ENCODE measurements around the gene LRRC3. TPM values are rescaled to one million over a fixed set of nuclear protein-coding genes. Genes with fewer than 3 reads are reported as not detected.
"Not testable (repeated sequence)": the region's sequence is repeated elsewhere in the genome, so short reads cannot be mapped to it uniquely, and the experiment has no call there.

The LRRC3 gene
- 1.7 TPM for total RNA-seq

GRCh38 chr21:44454747-44455523, at the start of gene LRRC3:
Gene LRRC3 (plus strand): TSS chr21:44455510. CDS start chr21:44456645, 1,135 bp downstream.
- peak; percentile 25 for DNase-seq

DNA sequence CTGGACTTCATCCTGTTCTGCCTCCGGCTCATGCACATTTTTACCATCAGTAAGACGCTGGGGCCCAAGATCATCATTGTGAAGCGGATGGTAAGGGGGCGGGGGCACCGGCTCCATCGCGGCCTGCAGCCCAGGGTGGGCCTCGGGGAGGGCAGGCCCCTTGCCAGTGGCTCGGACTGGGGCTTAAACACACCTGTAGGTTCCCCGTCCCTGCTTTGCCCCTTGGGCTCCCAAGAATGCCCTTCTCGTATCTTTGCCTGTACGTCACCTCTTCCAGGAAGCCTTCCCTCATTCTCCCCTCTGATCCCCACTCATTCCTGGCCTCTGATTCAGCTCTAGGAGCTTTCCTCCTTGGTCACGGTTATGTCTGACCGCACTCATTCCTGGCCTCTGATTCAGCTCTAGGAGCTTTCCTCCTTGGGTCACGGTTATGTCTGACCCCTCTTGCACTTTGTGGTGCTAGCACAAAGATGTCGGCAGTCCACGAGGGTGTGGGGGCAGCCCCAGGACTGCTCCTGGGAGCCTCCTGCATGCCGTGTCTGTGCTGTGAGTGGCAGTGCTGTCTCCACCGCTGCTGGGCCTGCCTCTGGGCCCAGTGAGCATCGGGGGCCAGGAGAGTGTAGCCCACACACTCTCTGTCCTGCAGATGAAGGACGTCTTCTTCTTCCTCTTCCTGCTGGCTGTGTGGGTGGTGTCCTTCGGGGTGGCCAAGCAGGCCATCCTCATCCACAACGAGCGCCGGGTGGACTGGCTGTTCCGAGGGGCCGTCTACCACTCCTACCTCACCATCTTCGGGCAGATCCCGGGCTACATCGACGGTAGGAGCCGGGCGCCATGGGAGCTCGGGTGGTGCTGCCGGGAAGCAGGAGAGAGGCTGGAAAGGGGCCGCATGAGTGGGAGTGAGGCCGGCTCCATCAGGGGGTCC, 49.1 kb upstream of the LRRC3 start:
- no peak for DNase-seq

GRCh38 chr21:44406953-44407352, 48.4 kb upstream of the LRRC3 start:
- no peak for DNase-seq

DNA sequence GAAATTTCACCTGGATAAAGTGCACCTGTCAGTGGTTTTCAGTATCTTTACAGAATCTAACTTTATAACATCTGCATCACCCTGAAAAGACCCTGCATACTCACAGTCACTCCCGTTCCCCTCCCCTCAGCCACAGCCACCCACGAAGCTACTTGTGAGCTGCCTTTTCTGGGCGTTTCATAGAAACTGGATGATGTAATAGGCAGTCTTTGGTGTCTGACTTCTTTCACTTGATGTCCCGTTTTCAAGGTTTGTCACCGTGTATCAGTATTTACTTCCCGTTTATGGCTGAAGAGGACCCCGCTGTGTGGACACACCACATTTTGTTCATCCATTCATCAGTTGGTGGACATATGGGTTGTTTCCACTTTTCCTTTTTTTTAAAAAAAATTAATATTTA, 47.8 kb upstream of the LRRC3 start:
- DNase-seq = no peak

GRCh38 chr21:44408226-44408625, 47.1 kb upstream of the LRRC3 start:
- DNase-seq = no peak

DNA sequence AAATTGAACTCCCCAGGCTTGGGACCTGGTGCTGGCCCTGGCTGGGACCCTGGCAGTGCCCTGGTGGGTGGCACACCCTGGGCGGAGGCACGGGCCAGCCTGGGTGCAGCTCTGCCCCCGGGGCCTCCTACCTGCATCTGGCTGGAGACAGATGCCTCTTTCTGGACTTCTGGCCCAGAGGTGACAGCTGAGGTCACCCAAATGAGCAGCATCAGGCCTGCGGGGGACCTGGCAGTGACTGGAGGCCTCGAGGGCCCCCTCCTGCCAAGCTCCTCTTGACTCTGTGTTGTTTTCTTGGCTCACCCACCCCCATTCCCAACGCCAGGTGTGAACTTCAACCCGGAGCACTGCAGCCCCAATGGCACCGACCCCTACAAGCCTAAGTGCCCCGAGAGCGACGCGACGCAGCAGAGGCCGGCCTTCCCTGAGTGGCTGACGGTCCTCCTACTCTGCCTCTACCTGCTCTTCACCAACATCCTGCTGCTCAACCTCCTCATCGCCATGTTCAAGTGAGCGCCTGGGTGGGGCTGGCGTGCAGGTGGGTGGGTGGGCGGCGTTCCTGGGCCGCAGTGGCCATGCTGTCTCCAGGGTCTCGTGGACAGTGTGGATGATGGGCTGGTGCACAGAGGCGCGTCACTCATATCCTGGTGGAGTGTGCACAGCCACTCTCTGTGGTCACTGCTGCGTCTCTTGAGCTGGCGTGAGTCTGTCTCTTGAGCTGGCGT, 41.6 kb upstream of the LRRC3 start:
- no peak for DNase-seq

- no peak for DNase-seq
These were observed 40.8 kb upstream of the LRRC3 start for GRCh38 chr21:44414291-44415072.

DNA sequence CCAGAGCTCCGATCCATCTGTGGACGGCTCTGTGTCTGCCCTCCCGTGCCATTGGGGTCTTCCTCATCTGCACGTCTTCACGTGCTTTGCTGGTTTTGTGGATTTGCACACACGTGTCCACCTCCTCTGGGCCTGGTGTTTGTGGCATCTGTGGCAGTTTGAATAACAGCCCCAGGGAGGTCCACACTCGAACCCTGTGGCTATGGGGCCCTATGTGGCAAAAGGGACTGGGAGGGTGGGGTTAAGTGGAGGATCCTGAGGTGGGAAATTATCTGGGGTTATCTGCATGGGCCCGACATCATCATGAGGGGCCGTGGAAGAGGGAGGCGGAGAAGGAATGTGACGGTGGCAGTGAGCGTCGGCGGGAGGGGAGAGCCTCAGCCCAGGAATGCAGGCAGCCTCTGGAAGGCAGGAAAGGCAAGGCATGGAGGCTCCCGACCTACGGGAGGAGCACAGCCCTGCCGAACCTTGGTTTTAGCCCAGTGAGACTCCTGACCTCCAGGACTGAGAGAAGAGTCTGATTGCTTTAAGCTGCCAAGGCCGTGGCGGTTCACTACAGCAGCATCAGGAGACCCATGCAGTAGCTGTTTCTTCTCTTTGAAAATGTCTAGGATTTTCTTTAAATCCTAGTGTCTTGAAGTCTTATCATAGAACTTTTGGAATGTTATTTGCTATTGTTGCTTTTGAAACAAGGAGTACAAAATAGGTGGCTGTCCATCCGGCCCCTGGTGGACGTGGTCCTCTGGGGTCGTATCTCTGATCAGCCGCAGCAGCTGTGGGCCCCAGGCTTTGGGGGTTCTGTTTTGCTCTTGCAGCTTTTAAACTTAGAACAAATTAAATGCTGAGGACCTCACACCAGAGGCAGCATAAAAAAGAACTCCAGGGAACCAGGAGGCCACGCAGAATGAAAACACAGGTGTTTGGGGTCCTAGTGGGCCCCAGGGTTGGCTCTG, 40.0 kb upstream of the LRRC3 start:
- no peak for DNase-seq

DNA sequence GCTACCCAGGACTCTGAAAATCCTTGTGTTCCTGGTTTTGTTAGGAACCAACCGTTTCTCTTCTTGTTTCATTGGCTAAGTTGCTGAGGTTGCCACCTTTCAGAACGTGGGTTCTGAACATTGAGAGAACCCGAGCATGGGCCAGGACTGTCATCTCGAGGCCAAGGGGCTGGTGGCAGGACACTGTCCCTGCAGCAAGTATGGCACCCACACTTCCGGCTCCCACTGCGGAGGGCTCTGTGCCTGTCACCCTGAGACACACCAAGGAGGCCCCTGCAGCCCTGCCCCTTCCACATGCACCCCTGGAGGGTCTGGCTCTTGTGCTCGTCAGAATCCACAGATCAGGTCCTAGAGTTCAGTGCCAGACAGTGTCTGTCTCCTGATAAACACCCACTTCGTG, 39.1 kb upstream of the LRRC3 start:
- no peak for DNase-seq

DNA sequence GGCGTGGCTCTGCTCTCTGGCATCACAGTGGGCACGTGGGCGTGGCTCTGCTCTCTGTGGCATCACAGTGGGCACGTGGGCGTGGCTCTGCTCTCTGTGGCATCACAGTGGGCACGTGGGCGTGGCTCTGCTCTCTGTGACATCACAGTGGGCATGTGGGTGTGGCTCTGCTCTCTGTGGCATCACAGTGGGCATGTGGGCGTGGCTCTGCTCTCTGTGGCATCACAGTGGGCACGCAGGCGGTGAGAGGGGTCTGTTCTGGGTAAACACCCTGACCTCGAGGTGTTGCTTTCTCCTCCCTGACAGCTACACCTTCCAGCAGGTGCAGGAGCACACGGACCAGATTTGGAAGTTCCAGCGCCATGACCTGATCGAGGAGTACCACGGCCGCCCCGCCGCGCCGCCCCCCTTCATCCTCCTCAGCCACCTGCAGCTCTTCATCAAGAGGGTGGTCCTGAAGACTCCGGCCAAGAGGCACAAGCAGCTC, 37.6 kb upstream of the LRRC3 start:
- not testable (repeated sequence) for DNase-seq

DNA sequence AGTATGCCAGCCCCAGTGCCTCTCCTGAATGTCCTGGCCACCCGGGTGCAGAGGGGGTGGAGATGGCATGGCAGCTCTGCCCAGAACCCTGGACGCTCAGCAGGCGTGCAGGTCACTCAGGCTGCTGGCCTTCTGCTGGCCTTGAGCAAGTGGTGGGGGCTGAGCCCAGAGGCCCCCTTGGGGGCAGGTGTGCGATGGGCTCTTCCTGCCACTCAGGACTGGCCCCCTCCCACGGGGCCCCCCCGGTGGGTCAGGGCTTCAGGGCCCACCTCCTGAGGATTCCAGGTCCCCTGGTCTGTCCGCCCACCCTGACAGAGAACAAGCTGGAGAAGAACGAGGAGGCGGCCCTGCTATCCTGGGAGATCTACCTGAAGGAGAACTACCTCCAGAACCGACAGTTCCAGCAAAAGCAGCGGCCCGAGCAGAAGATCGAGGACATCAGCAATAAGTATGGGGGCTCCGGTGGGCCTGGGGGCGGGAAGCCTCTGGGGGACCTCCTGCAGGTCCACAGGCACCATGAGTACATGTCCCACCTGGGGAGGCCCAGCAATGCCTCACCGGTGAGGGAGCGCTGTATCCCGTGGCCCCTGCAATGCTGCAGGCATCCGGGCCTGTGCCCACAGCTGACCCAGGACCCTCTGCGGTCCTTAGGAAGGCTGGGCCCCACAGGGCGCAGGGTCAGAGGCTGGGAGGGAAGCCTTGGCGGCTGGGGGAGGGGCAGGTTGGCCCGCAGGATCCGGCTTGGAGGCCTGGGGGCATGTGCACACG, 37.0 kb upstream of the LRRC3 start:
- DNase-seq = no peak

DNA sequence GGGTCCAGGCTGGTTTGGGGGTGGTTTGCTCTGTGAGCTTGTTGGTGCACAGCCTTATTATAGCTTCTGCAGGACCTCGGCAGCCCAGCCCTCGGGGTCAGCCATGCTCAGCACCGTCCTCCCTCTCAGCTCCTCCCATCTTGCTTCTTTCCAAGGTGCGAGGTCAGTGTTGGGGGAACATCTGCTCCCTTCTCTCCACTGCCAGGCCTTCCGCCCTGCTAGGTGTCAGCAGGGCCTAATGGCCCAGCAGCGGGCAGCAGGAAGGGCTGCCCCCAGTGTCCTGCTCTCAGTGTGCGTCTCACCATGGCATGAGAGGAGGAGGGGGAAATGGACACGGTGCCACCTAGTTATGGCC, 36.5 kb upstream of the LRRC3 start:
- no peak for DNase-seq

- no peak for DNase-seq
These were observed 35.6 kb upstream of the LRRC3 start for GRCh38 chr21:44419679-44420078.

- no peak for DNase-seq
These were observed 34.7 kb upstream of the LRRC3 start for GRCh38 chr21:44420416-44421205.

GRCh38 chr21:44421901-44422840, 33.1 kb upstream of the LRRC3 start:
- no peak for DNase-seq

DNA sequence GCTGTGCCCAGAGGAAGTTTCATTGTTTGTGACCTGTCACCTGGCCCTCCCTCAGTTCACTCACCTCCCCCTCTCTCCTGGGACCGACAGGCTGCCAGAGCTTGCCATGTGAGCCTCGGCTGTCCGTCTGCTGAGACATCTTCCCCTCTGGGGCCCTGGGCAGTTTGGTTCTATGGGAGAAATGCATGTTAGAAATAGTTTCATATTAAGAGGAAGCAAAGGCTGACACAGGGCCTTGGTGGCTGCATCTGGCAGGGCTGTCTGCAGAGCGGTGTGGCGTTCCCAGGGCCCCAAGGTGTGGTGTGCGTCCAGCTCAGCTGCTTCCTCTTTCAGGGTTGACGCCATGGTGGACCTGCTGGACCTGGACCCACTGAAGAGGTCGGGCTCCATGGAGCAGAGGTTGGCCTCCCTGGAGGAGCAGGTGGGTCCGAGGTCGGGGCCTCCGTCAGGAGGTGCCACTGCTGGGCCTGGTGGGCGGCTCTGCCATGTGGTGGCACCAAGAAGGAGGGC, 31.9 kb upstream of the LRRC3 start:
- DNase-seq = no peak

DNA sequence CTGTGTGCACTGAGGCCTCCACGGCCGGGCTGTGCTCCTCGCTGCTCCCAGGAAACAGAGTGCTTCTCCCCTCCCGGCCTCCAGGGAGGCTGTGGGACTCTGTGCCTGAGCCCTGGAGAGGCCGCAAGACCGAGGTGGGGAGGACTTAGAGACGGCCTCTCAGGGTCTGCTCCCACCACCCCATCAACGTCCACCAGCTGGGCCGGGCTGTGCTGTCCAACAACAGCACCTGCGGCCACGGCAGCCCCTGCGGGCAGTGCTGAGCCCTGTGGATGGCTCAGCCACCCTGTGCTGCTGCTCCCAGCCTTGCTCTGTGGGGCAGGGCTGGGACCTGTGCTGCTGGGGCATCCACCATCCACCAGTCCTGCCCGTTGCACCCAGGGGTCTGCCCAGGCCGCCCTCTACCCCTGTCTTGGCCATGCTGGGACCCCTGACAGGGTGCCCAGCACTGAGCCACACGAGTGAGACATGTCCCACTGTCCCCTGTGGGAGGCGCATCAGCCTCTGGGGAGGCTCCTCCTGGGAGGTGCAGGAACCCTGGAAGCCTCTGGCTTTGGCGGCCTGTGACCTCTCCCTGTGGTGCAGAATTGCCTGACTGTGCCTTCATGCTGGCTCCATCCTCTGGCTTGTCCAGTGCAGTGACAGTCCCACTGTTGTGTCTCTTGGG, 31.2 kb upstream of the LRRC3 start:
- no peak for DNase-seq

Data from skin of body (tissue), 2 donors.